Tibial nerve (tissue), 4 donors: Measurements from ENCODE around the gene OR9G4. TPM values are rescaled to one million over a fixed set of nuclear protein-coding genes. Genes with fewer than 3 reads are reported as not detected.

Source experiments
- DNase-seq, 2 donors: peaks; one replicate each; pipeline ENCODE4 v3.0.0-alpha.2; 2019; ENCODE audit warnings: low spot score in 2 of 2
- H3K27ac ChIP-seq, 4 donors: fragments of 200-600 bp; sonication (generic) in 3 of 4; one replicate each; pipeline ENCODE4 v1.5.1; 2017 to 2019; ENCODE audit warnings: mild to moderate bottlenecking in 1 of 4
- H3K27me3 ChIP-seq, 2 donors: fragments of 200-600 bp; sonication (generic) in 1 of 2; one replicate each; pipeline versions ENCODE4 v1.5.1 to v1.6.0; 2017 to 2019
- H3K36me3 ChIP-seq, 3 donors: fragments of 200-600 bp; sonication (generic); one replicate each; pipeline ENCODE4 v1.5.1; 2018 to 2019
- H3K4me1 ChIP-seq, 4 donors: fragments of 200-600 bp; sonication (generic) in 3 of 4; one replicate each; pipeline ENCODE4 v1.5.1; 2017 to 2019
- H3K4me3 ChIP-seq, 4 donors: fragments of 200-600 bp; sonication (generic) in 3 of 4; one replicate each; pipeline ENCODE4 v1.5.1; 2017 to 2019; ENCODE audit warnings: mild to moderate bottlenecking in 1 of 4, moderate library complexity in 1 of 4
- H3K9me3 ChIP-seq, 4 donors: fragments of 200-600 bp; sonication (generic) in 3 of 4; one replicate each; pipeline ENCODE4 v1.5.1; 2017 to 2019
- EP300 ChIP-seq, 2 donors: sonication (generic); formaldehyde crosslinking; IDR thresholded peaks; one replicate each; pipeline ENCODE4 v1.6.1; 2017; ENCODE audit warnings: antibody characterized with exemption in 2 of 2, mild to moderate bottlenecking in 1 of 2
- POLR2A ChIP-seq, 2 donors: fragments of 450-650 bp; IDR thresholded peaks; one replicate each; pipeline ENCODE4 v1.6.1; 2017; ENCODE audit warnings: antibody characterized with exemption in 2 of 2, mild to moderate bottlenecking in 2 of 2, moderate library complexity in 2 of 2
- whole genome bisulfite sequencing, 2 donors: methylation state at CpG; one replicate each; pipeline ENCODE4 v1.1.5; 2018; 5-methylcytosine and 5-hydroxymethylcytosine counted together
- total RNA-seq, 4 donors: library from RNA; depleted of rRNA; stranded (reverse); fragments of >200 nt; gene quantifications; one replicate each; pipeline ENCODE4 v1.1.0, GENCODE V29; 2016
- TF ChIP-seq, protein P1 (sequence below), 5 experiments: fragments of 200-600 bp in 3 of 5; fragments of 450-650 bp in 2 of 5; sonication (generic) in 3 of 5; IDR thresholded peaks; one replicate each; pipeline ENCODE4 v1.5.1; 2016 to 2019; ENCODE audit warnings: antibody characterized with exemption in 5 of 5, mild to moderate bottlenecking in 3 of 5, moderate library complexity in 2 of 5

The OR9G4 gene
- total RNA-seq, 4 donors from 2014 or later, result not detected

GRCh38 chr11:56716379-56716854 is 32.1 kb downstream of the OR9G4 start:
- H3K4me1 ChIP-seq, result no peaks in the 10 kb centered on the region
- H3K27ac ChIP-seq, result no peak overlapping the region
- H3K9me3 ChIP-seq, result no peaks in the 10 kb centered on the region
- DNase-seq, result no peak
- 68 to 83% methylated on average over 6 of the region's 6 CpGs for WGBS, 2 donors
- TF ChIP-seq, protein P1, sequence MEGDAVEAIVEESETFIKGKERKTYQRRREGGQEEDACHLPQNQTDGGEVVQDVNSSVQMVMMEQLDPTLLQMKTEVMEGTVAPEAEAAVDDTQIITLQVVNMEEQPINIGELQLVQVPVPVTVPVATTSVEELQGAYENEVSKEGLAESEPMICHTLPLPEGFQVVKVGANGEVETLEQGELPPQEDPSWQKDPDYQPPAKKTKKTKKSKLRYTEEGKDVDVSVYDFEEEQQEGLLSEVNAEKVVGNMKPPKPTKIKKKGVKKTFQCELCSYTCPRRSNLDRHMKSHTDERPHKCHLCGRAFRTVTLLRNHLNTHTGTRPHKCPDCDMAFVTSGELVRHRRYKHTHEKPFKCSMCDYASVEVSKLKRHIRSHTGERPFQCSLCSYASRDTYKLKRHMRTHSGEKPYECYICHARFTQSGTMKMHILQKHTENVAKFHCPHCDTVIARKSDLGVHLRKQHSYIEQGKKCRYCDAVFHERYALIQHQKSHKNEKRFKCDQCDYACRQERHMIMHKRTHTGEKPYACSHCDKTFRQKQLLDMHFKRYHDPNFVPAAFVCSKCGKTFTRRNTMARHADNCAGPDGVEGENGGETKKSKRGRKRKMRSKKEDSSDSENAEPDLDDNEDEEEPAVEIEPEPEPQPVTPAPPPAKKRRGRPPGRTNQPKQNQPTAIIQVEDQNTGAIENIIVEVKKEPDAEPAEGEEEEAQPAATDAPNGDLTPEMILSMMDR (IDR thresholded peaks at IDR 0.05), result no peak
- TF ChIP-seq EP300 (IDR thresholded peaks at IDR 0.05) (no peak), POLR2A (IDR thresholded peaks at IDR 0.05) (no peak)
- no peaks in the 10 kb centered on the region for H3K36me3 ChIP-seq
- no peaks in the 10 kb centered on the region for H3K27me3 ChIP-seq
- H3K4me3 ChIP-seq, result no peak overlapping the region

DNA sequence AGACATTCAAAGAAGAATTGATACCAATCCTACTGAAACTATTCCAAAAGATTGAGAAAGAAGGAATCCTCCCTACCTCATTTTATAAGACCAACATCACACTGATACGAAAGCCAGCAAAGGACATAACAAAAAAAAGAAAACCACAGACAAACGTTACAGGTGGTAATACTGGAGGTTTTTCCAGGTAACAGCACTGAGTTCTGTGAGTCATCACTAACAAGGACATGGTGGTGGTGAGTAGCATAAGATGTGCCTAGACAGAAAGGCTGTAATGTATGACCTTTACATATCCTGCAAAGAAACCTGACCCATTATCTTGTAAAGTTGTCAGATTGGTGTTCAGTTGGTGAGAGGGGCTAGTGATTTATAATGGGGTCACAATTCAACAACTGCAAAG is 34.3 kb downstream of the OR9G4 start:
- H3K4me3 ChIP-seq, result no peak overlapping the region
- WGBS, 2 donors, result 80 to 82% methylated on average over 2 of the region's 2 CpGs
- TF ChIP-seq, protein P1 (IDR thresholded peaks at IDR 0.05), result no peak
- no peak for TF ChIP-seq EP300 (IDR thresholded peaks at IDR 0.05)
- no peak for TF ChIP-seq POLR2A (IDR thresholded peaks at IDR 0.05)
- no peaks in the 10 kb centered on the region for H3K27me3 ChIP-seq
- H3K27ac ChIP-seq, result no peak overlapping the region
- peaks cover 0 to 10% (median 1%) of the 10 kb centered on the region in 4 donors for H3K9me3 ChIP-seq
- H3K36me3 ChIP-seq, result no peaks in the 10 kb centered on the region
- DNase-seq, result no peak
- H3K4me1 ChIP-seq, result no peaks in the 10 kb centered on the region

DNA sequence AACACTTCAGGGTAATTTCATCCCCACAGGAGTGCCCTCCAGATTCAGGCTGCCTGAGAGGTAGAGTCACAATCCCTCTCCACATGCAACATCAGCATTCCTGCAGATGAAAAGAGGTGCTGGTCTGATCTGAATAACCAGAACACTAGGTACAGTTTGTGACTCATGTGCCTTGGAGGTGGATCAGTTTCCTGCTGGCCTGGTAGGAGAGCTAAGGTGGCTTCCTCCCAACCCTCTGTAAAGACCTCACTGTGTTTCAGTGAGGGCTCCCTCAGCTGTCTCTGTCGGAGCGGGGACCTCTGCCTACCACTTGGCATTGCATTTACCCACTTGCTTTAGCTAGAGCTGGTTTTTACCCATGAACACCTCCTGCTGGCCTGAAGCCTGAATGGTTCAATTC is 42.0 kb downstream of the OR9G4 start:
- Histone ChIP-seq H3K36me3 (no peaks in the 10 kb centered on the region), H3K27me3 (no peaks in the 10 kb centered on the region), H3K9me3 (peaks cover 0 to 18% (median 1%) of the 10 kb centered on the region in 4 donors), H3K27ac (no peak overlapping the region), H3K4me3 (no peak overlapping the region), H3K4me1 (no peaks in the 10 kb centered on the region)
- TF ChIP-seq, protein P1 (IDR thresholded peaks at IDR 0.05), result no peak
- TF ChIP-seq EP300 (IDR thresholded peaks at IDR 0.05), result no peak
- no peak for TF ChIP-seq POLR2A (IDR thresholded peaks at IDR 0.05)
- no peak for DNase-seq
- WGBS, 2 donors, result 77 to 79% methylated on average over 2 of the region's 2 CpGs

- Histone ChIP-seq H3K4me3 (no peak overlapping the region), H3K27me3 (no peaks in the 10 kb centered on the region), H3K27ac (no peak overlapping the region), H3K36me3 (no peaks in the 10 kb centered on the region), H3K4me1 (no peaks in the 10 kb centered on the region), H3K9me3 (peaks cover 0 to 18% (median 1%) of the 10 kb centered on the region in 4 donors)
- TF ChIP-seq EP300 (IDR thresholded peaks at IDR 0.05), result no peak
- TF ChIP-seq POLR2A (IDR thresholded peaks at IDR 0.05), result no peak
- TF ChIP-seq, protein P1 (IDR thresholded peaks at IDR 0.05), result no peak
- 47 to 63% methylated on average over 1 of the region's 1 CpG for WGBS, 2 donors
- no peak for DNase-seq
These were observed 42.6 kb downstream of the OR9G4 start for GRCh38 chr11:56705784-56706396.

- 36 to 44% methylated on average over 8 of the region's 8 CpGs for WGBS, 2 donors
- H3K27me3 ChIP-seq, result no peaks in the 10 kb centered on the region
- H3K4me3 ChIP-seq, result no peak overlapping the region
- H3K36me3 ChIP-seq, result no peaks in the 10 kb centered on the region
- H3K4me1 ChIP-seq, result no peaks in the 10 kb centered on the region
- H3K27ac ChIP-seq, result no peak overlapping the region
- H3K9me3 ChIP-seq, result no peaks in the 10 kb centered on the region
- TF ChIP-seq, protein P1 (IDR thresholded peaks at IDR 0.05), result no peak
- no peak for TF ChIP-seq POLR2A (IDR thresholded peaks at IDR 0.05)
- no peak for TF ChIP-seq EP300 (IDR thresholded peaks at IDR 0.05)
- DNase-seq, result no peak
These were observed 47.5 kb downstream of the OR9G4 start for GRCh38 chr11:56700914-56701485.
